H1 (cell line): Measurements from ENCODE around the gene PALD1. TPM values are rescaled to one million over a fixed set of nuclear protein-coding genes. Genes with fewer than 3 reads are reported as not detected.
A peak's percentile ranks its signal among the peaks of the same experiment; 100 is the strongest.

ENCODE experiments used
- CTCF ChIA-PET: fragments of 300-600 bp; sonication (Branson Sonifier 250); formaldehyde crosslinking; loops from one replicate; lab custom pipeline; 2021; ENCODE audit not compliant: partially characterized antibody; lab: Charles Lee
- POLR2A ChIA-PET: fragments of 300-600 bp; sonication (Branson Sonifier 250); formaldehyde crosslinking; loops from one replicate; lab custom pipeline; 2021; ENCODE audit warnings: inconsistent platforms; ENCODE audit not compliant: partially characterized antibody; lab: Charles Lee
- DNase-seq, 2 experiments: peaks; one replicate each; pipeline versions ENCODE4 v3.0.0 to v3.0.0-alpha.2; 2010 to 2022; ENCODE audit warnings: low spot score in 2 of 2, low read depth in 1 of 2, mixed read lengths in 1 of 2
- FAIRE-seq: peaks from 2 replicates; lab custom pipeline; 2011; peaks lifted over from hg19 to GRCh38; lab: Jason Lieb, UNC
- H2AFZ ChIP-seq: 2 replicates; pipeline ENCODE4 v1.8.1; 2012; ENCODE audit warnings: low read length, inconsistent platforms
- H2AK5ac ChIP-seq: 2 replicates; pipeline ENCODE4 v1.6.1; 2013; ENCODE audit warnings: low read depth, low read length
- H2BK120ac ChIP-seq: replicated peaks from 2 replicates; pipeline ENCODE3; 2013; ENCODE audit warnings: low read depth, low read length, inconsistent platforms
- H2BK12ac ChIP-seq: 2 replicates; pipeline ENCODE4 v1.6.1; 2013; ENCODE audit warnings: low read depth, low read length
- H2BK15ac ChIP-seq: 2 replicates; pipeline ENCODE4 v1.6.1; 2013; ENCODE audit warnings: low read length
- H2BK20ac ChIP-seq: 2 replicates; pipeline ENCODE4 v1.6.1; 2013; ENCODE audit warnings: low read length
- H2BK5ac ChIP-seq: 2 replicates; pipeline ENCODE4 v1.6.1; 2013; ENCODE audit warnings: low read depth, low read length
- H3K14ac ChIP-seq: 2 replicates; pipeline ENCODE4 v1.6.1; 2013; ENCODE audit warnings: inconsistent platforms; ENCODE audit not compliant: insufficient read length
- H3K18ac ChIP-seq: 2 replicates; pipeline ENCODE4 v1.6.1; 2013; ENCODE audit warnings: low read length; ENCODE audit errors: extremely low read depth
- H3K23ac ChIP-seq: 2 replicates; pipeline ENCODE4 v1.6.1; 2013; ENCODE audit warnings: inconsistent platforms; ENCODE audit not compliant: insufficient read length
- H3K23me2 ChIP-seq: 2 replicates; pipeline ENCODE4 v1.6.1; 2013; ENCODE audit warnings: low read depth, low read length
- H3K27ac ChIP-seq: 2 replicates; pipeline ENCODE4 v1.6.1; 2011; ENCODE audit warnings: low read depth, low read length, inconsistent platforms
- H3K27me3 ChIP-seq, 4 experiments: replicated peaks in 1 of 4; 1 replicate in 1 of 4; 2 replicates in 3 of 4; pipeline versions ENCODE4 v1.6.1 to v1.8.1; 2011 to 2013; ENCODE audit warnings: low read length in 3 of 4, mild to moderate bottlenecking in 3 of 4, inconsistent platforms in 2 of 4, mixed read lengths in 2 of 4, moderate library complexity in 1 of 4; ENCODE audit not compliant: control insufficient read depth in 3 of 4, insufficient read depth in 3 of 4; ENCODE audit errors: extremely low read depth in 1 of 4
- H3K36me3 ChIP-seq, 4 experiments: 2 replicates each; pipeline versions ENCODE4 v1.6.1 to v1.8.1; 2011 to 2013; ENCODE audit warnings: mild to moderate bottlenecking in 4 of 4, low read length in 3 of 4, moderate library complexity in 2 of 4, control low read depth in 1 of 4, inconsistent platforms in 1 of 4; ENCODE audit not compliant: insufficient read depth in 4 of 4, control insufficient read depth in 2 of 4
- H3K4ac ChIP-seq: replicated peaks from 2 replicates; pipeline ENCODE3; 2013; ENCODE audit warnings: low read length, low read depth, mixed read lengths, inconsistent platforms; ENCODE audit not compliant: insufficient read length
- H3K4me1 ChIP-seq, 4 experiments: replicated peaks in 1 of 4; 1 replicate in 1 of 4; 2 replicates in 3 of 4; pipeline versions ENCODE4 v1.6.1 to v1.8.1; 2011 to 2013; ENCODE audit warnings: low read length in 3 of 4, inconsistent platforms in 2 of 4, mixed read lengths in 1 of 4; ENCODE audit not compliant: insufficient read depth in 4 of 4, control insufficient read depth in 3 of 4
- H3K4me2 ChIP-seq, 2 experiments: 2 replicates each; pipeline versions ENCODE4 v1.6.1 to v1.8.1; 2011 to 2013; ENCODE audit warnings: low read depth in 2 of 2, low read length in 2 of 2, control low read depth in 1 of 2, inconsistent platforms in 1 of 2, mild to moderate bottlenecking in 1 of 2; ENCODE audit not compliant: insufficient read depth in 1 of 2
- H3K4me3 ChIP-seq, 4 experiments: fragments of 200-600, 300-600 bp in 1 of 4; sonication (generic), shearing (Covaris generic), sonication (Bioruptor Twin) in 1 of 4; 2 replicates each; pipeline versions ENCODE4 v1.5.1 to v1.8.1; 2011 to 2016; ENCODE audit warnings: low read length in 4 of 4, low read depth in 3 of 4, control low read depth in 2 of 4, inconsistent platforms in 2 of 4, mild to moderate bottlenecking in 2 of 4, mixed read lengths in 1 of 4, moderate library complexity in 1 of 4; ENCODE audit not compliant: insufficient read depth in 2 of 4; ENCODE audit errors: extremely low read depth in 1 of 4
- H3K56ac ChIP-seq: replicated peaks from 2 replicates; pipeline ENCODE3; 2013; ENCODE audit warnings: low read depth, mild to moderate bottlenecking, mixed read lengths, low read length, inconsistent platforms; ENCODE audit not compliant: insufficient read length
- H3K79me1 ChIP-seq: 2 replicates; pipeline ENCODE4 v1.6.1; 2013; ENCODE audit warnings: low read depth, low read length, control low read depth
- H3K79me2 ChIP-seq, 2 experiments: 2 replicates each; pipeline versions ENCODE4 v1.6.1 to v1.8.1; 2012 to 2013; ENCODE audit warnings: low read length in 2 of 2, mild to moderate bottlenecking in 2 of 2, inconsistent platforms in 1 of 2; ENCODE audit not compliant: insufficient read depth in 2 of 2, control insufficient read depth in 1 of 2
- H3K9ac ChIP-seq, 4 experiments: replicated peaks in 1 of 4; 1 replicate in 1 of 4; 2 replicates in 3 of 4; pipeline versions ENCODE4 v1.6.1 to v1.8.1; 2011 to 2013; ENCODE audit warnings: low read depth in 3 of 4, low read length in 3 of 4, control low read depth in 2 of 4, mild to moderate bottlenecking in 2 of 4, moderate library complexity in 2 of 4, inconsistent platforms in 1 of 4; ENCODE audit errors: extremely low read depth in 1 of 4
- H3K9me3 ChIP-seq, 2 experiments: 2 replicates each; pipeline versions ENCODE4 v1.6.1 to v1.8.1; 2012 to 2013; ENCODE audit warnings: mild to moderate bottlenecking in 2 of 2, moderate library complexity in 2 of 2, control low read depth in 1 of 2, inconsistent platforms in 1 of 2, low read depth in 1 of 2, low read length in 1 of 2, mixed read lengths in 1 of 2; ENCODE audit not compliant: insufficient read depth in 2 of 2
- H4K20me1 ChIP-seq, 2 experiments: replicated peaks in 1 of 2; 2 replicates each; pipeline versions ENCODE3 to v1.8.1; 2011 to 2013; ENCODE audit warnings: inconsistent platforms in 2 of 2, low read length in 2 of 2, mild to moderate bottlenecking in 1 of 2; ENCODE audit not compliant: insufficient read depth in 2 of 2, control insufficient read depth in 1 of 2
- H4K5ac ChIP-seq: 2 replicates; pipeline ENCODE4 v1.6.1; 2013; ENCODE audit warnings: low read length, low read depth, mixed read lengths, inconsistent platforms; ENCODE audit not compliant: insufficient read length
- H4K8ac ChIP-seq: 2 replicates; pipeline ENCODE4 v1.8.0; 2013; ENCODE audit warnings: mild to moderate bottlenecking, moderate library complexity, low read length, inconsistent platforms; ENCODE audit not compliant: insufficient read depth; ENCODE audit errors: extremely low read depth
- H4K91ac ChIP-seq: replicated peaks from 2 replicates; pipeline ENCODE3; 2013; ENCODE audit warnings: low read length, mixed read lengths, inconsistent platforms; ENCODE audit not compliant: insufficient read length
- CHD1 ChIP-seq: IDR thresholded peaks from 2 replicates; pipeline ENCODE4 v1.6.1; 2012; ENCODE audit warnings: low read depth, low read length, improper control_type of control experiment
- CREB1 ChIP-seq: IDR thresholded peaks from 2 replicates; pipeline ENCODE4 v1.6.1; 2012; ENCODE audit warnings: inconsistent platforms
- CTBP2 ChIP-seq: IDR thresholded peaks from 2 replicates; pipeline ENCODE4 v1.7.0; 2011; ENCODE audit warnings: borderline replicate concordance, mild to moderate bottlenecking, moderate library complexity, mixed read lengths, low read length; ENCODE audit not compliant: insufficient read depth, insufficient read length
- EGR1 ChIP-seq: IDR thresholded peaks from 2 replicates; pipeline ENCODE4 v1.6.1; 2011; ENCODE audit warnings: low read depth, low read length, borderline replicate concordance
- GTF2F1 ChIP-seq: IDR thresholded peaks from 2 replicates; pipeline ENCODE4 v1.6.1; 2012; ENCODE audit warnings: low read depth, low read length, improper control_type of control experiment, borderline replicate concordance
- KDM5A ChIP-seq: fragments of 200-600 bp; IDR thresholded peaks from 2 replicates; pipeline ENCODE4 v1.7.1; 2012; ENCODE audit warnings: mild to moderate bottlenecking, low read length, inconsistent platforms, mixed read lengths
- NANOG ChIP-seq: IDR thresholded peaks from 2 replicates; pipeline ENCODE4 v1.6.1; 2011; ENCODE audit warnings: low read length, low read depth, mild to moderate bottlenecking, inconsistent platforms; ENCODE audit not compliant: insufficient read depth, poor library complexity, severe bottlenecking
- NRF1 ChIP-seq: IDR thresholded peaks from 2 replicates; pipeline ENCODE4 v1.6.1; 2011; ENCODE audit warnings: mild to moderate bottlenecking, low read depth, low read length, improper control_type of control experiment
- POU5F1 ChIP-seq: IDR thresholded peaks from 2 replicates; pipeline ENCODE4 v1.6.1; 2011; ENCODE audit warnings: low read depth, mild to moderate bottlenecking, low read length, moderate library complexity
- SP2 ChIP-seq: IDR thresholded peaks from 2 replicates; pipeline ENCODE4 v1.6.1; 2012; ENCODE audit warnings: mild to moderate bottlenecking, low read length, inconsistent platforms
- USF2 ChIP-seq: IDR thresholded peaks from 2 replicates; pipeline ENCODE4 v1.6.1; 2011; ENCODE audit warnings: low read length, improper control_type of control experiment
- whole genome bisulfite sequencing, 2 experiments: shearing (Covaris generic) in 1 of 2; methylation state at CpG; one replicate each; pipeline versions ENCODE4 v1.1.6 to v1.1.7; 2013 to 2015; ENCODE audit warnings: low lambda C conversion rate in 2 of 2, mixed read lengths in 2 of 2, inconsistent platforms in 1 of 2, low coverage in 1 of 2, missing lambda C conversion rate in 1 of 2; ENCODE audit not compliant: insufficient replicate concordance in 2 of 2, insufficient coverage in 1 of 2, insufficient read length in 1 of 2; ENCODE audit errors: extremely low coverage in 1 of 2, missing lambda C conversion rate in 1 of 2; 5-methylcytosine and 5-hydroxymethylcytosine counted together
- polyA plus RNA-seq, 7 experiments: library from polyadenylated mRNA; depleted of rRNA in 3 of 7; stranded (reverse) in 5 of 7; unstranded in 2 of 7; fragments of >200 nt in 5 of 7; fragments of 200-250 nt in 2 of 7; gene quantifications; 1 replicate in 5 of 7; 2 replicates in 1 of 7; 4 replicates in 1 of 7; pipeline versions ENCODE4 v1.2.1 to v1.2.3, GENCODE V29; 2011 to 2013; ENCODE audit warnings: missing spikeins in 2 of 7, mixed read lengths in 2 of 7
- total RNA-seq: library from RNA; stranded (reverse); fragmentation: NEBNext Ultra II Directional; extraction: Animal tissue kit (Norgen Biotek cat#: 25700); gene quantifications from 2 replicates; pipeline ENCODE4 v1.2.1, GENCODE V29; 2021

PALD1 gene
- total and polyA plus RNA-seq, 2 of the 8 experiments (the other 6 are each of a cell fraction or from before 2014, with no cell fraction given), result 13.3 to 32.8 TPM

- Histone ChIP-seq H3K4me3 (no peak overlapping the region), H3K4me2 (no peak overlapping the region), H2AFZ (no peak overlapping the region), H3K27me3 (no peaks in the 10 kb centered on the region), H4K20me1 (no peaks in the 10 kb centered on the region), H3K79me2 (no peaks in the 10 kb centered on the region), H3K18ac (peak overlapping the region; percentile 56; the same call in 1 of the 2 replicates), H3K9me3 (no peaks in the 10 kb centered on the region), H3K27ac (no peak overlapping the region), H4K91ac (no peak overlapping the region), H2BK120ac (no peak overlapping the region), H2BK5ac (no peak overlapping the region), H4K8ac (no peak overlapping the region), H2BK20ac (no peak overlapping the region), H3K9ac (no peak overlapping the region), H3K23ac (no peak overlapping the region), H2BK15ac (no peak overlapping the region), H3K4me1 (peaks cover 0 to 4% (median 0%) of the 10 kb centered on the region in 4 experiments; a peak in 3 of 7 replicates), H3K14ac (no peak overlapping the region), H3K23me2 (no peaks in the 10 kb centered on the region), H3K36me3 (no peaks in the 10 kb centered on the region), H3K79me1 (no peaks in the 10 kb centered on the region), H2AK5ac (no peak overlapping the region), H2BK12ac (peak overlapping the region; percentile 6; the same call in 1 of the 2 replicates), H4K5ac (no peak overlapping the region), H3K4ac (no peak overlapping the region), H3K56ac (no peak overlapping the region)
- ChIA-PET CTCF (interaction anchor here (0.6 to 5.3 kb wide), 7 partner anchors 12 to 525 kb away, joined by 3 to 26 read pairs (median 3); no protein-coding TSS in a partner anchor), POLR2A (no interaction called here)
- DNase-seq (peak in 1 of 2 experiments; percentile 29), FAIRE-seq (no peak)
- WGBS, 2 experiments, result 91% methylated on average over 8 of the region's 8 CpGs; no CpG with 5 or more reads in 1 of the 2 experiments
- TF ChIP-seq KDM5A (no peak), EGR1 (no peak), CTBP2 (no peak), NRF1 (no peak), NANOG (no peak), USF2 (no peak), CREB1 (no peak), POU5F1 (no peak), SP2 (no peak), GTF2F1 (no peak), CHD1 (no peak)
Observed at GRCh38 chr10:70596860-70597809, 118.6 kb downstream of the PALD1 start.
